Colonic mucosa (tissue), 4 donors: Measurements from ENCODE around the gene HDAC4. TPM values are rescaled to one million over a fixed set of nuclear protein-coding genes. Genes with fewer than 3 reads are reported as not detected.
"Not testable (repeated sequence)": the region's sequence is repeated elsewhere in the genome, so short reads cannot be mapped to it uniquely, and the experiment has no call there.

ENCODE experiments used
- DNase-seq: peaks from one replicate; pipeline ENCODE4 v3.0.0-alpha.2; 2020
- H3K27ac ChIP-seq: fragments of 200-600 bp; one replicate; pipeline ENCODE4 v1.8.0; 2021
- H3K27me3 ChIP-seq: fragments of 200-600 bp; one replicate; pipeline ENCODE4 v1.8.0; 2021
- H3K36me3 ChIP-seq: fragments of 200-600 bp; one replicate; pipeline ENCODE4 v1.8.0; 2021
- H3K4me1 ChIP-seq: fragments of 200-600 bp; one replicate; pipeline ENCODE4 v1.8.0; 2021; ENCODE audit warnings: mild to moderate bottlenecking
- H3K4me3 ChIP-seq: fragments of 200-600 bp; one replicate; pipeline ENCODE4 v1.8.0; 2021
- H3K9ac ChIP-seq, 2 donors: one replicate each; pipeline ENCODE4 v1.7.0; 2013; ENCODE audit warnings: control low read depth in 2 of 2, low read depth in 2 of 2, low read length in 2 of 2
- H3K9me3 ChIP-seq: fragments of 200-600 bp; one replicate; pipeline ENCODE4 v1.8.0; 2021
- intact Hi-C: fragments of 100-400 bp; cut with DNase I; formaldehyde crosslinking; loops from one replicate; pipeline ENCODE4 v1.14.1; 2022
- total RNA-seq, 2 donors: library from RNA; stranded (reverse); fragmentation: NEBNext Ultra II Directional in 1 of 2; extraction: Animal tissue kit (Norgen Biotek cat#: 25700) in 1 of 2; gene quantifications; one replicate each; pipeline ENCODE4 v1.2.1, GENCODE V29; 2021
- TF ChIP-seq, protein P1 (sequence below): fragments of 200-600 bp; IDR thresholded peaks from one replicate; pipeline ENCODE4 v1.8.0; 2022; ENCODE audit warnings: antibody characterized with exemption, mild to moderate bottlenecking
- donor health status: healthy.
- donor health status: DM: no; HTN: no; CAD: no.
- donor health status: DM: no; HTN: no; CAD: no.

HDAC4 gene
- total RNA-seq, 2 donors from 2014 or later, result 35.3 to 46.8 TPM

DNA sequence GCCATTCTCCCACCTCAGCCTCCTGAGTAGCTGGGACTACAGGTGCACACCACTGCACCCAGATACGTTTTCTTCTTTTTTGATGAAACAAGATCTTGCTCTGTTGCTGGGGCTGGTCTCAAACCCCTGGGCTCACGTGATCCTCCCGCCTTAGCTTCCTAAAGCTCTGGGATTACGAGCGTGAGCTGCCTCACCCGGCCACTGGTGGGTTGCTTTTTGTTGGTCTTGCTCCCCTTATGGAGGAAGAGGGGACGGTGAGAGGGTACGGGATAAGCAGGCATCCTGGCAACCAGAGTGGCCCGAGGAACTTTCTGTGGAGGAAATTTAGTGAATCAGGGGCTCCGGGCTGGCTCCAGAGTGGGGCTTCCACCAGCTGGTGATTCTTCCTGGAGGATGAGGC lies 222.3 kb downstream of the HDAC4 start:
- Histone ChIP-seq H3K9me3 (no peaks in the 10 kb centered on the region), H3K36me3 (no peaks in the 10 kb centered on the region), H3K4me3 (no peak overlapping the region), H3K4me1 (no peaks in the 10 kb centered on the region), H3K27me3 (no peaks in the 10 kb centered on the region), H3K9ac (no peak overlapping the region), H3K27ac (no peak overlapping the region)
- intact Hi-C loops, result no loop called here
- TF ChIP-seq, protein P1, sequence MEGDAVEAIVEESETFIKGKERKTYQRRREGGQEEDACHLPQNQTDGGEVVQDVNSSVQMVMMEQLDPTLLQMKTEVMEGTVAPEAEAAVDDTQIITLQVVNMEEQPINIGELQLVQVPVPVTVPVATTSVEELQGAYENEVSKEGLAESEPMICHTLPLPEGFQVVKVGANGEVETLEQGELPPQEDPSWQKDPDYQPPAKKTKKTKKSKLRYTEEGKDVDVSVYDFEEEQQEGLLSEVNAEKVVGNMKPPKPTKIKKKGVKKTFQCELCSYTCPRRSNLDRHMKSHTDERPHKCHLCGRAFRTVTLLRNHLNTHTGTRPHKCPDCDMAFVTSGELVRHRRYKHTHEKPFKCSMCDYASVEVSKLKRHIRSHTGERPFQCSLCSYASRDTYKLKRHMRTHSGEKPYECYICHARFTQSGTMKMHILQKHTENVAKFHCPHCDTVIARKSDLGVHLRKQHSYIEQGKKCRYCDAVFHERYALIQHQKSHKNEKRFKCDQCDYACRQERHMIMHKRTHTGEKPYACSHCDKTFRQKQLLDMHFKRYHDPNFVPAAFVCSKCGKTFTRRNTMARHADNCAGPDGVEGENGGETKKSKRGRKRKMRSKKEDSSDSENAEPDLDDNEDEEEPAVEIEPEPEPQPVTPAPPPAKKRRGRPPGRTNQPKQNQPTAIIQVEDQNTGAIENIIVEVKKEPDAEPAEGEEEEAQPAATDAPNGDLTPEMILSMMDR, result no peak
- no peak for DNase-seq

- no peak for DNase-seq
- TF ChIP-seq, protein P1, result no peak
- H3K9me3 ChIP-seq, result no peaks in the 10 kb centered on the region
- no peak overlapping the region for H3K9ac ChIP-seq
- intact Hi-C loops, result no loop called here
- H3K27me3 ChIP-seq, result no peaks in the 10 kb centered on the region
- H3K4me3 ChIP-seq, result no peak overlapping the region
- H3K36me3 ChIP-seq, result no peaks in the 10 kb centered on the region
- H3K4me1 ChIP-seq, result no peaks in the 10 kb centered on the region
- H3K27ac ChIP-seq, result no peak overlapping the region
Observed at GRCh38 chr2:239177908-239178307, 222.9 kb downstream of the HDAC4 start.

DNA sequence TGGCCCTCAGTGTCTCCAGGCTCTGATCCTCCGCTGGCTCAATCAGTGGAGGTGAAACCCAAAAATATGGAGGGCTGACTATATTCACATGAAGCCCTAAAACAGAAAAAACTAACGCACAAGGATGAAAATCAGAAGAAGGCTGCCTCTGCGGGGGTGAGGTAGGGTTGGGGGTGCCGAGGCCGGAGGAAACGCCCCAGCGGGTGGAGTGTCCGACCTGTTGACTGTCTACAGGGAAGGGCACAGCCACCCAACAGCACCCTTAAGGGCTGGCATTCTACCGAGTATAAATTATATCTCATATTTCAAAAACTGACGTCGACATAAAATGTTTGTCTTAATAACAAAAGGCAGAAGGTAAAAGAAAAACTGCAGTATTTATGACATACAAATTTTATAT lies 223.5 kb downstream of the HDAC4 start:
- Histone ChIP-seq H3K9me3 (no peaks in the 10 kb centered on the region), H3K36me3 (no peaks in the 10 kb centered on the region), H3K4me1 (no peaks in the 10 kb centered on the region), H3K9ac (no peak overlapping the region), H3K27ac (no peak overlapping the region), H3K27me3 (no peaks in the 10 kb centered on the region), H3K4me3 (no peak overlapping the region)
- DNase-seq, result no peak
- intact Hi-C loops, result no loop called here
- TF ChIP-seq, protein P1, result no peak

- H3K27me3 ChIP-seq, H3K27ac ChIP-seq, DNase-seq, H3K4me1 ChIP-seq, intact Hi-C loops, H3K36me3 ChIP-seq, H3K9ac ChIP-seq, H3K9me3 ChIP-seq, H3K4me3 ChIP-seq: not testable (repeated sequence)
Observed at GRCh38 chr2:239176138-239176803, 224.5 kb downstream of the HDAC4 start.

DNA sequence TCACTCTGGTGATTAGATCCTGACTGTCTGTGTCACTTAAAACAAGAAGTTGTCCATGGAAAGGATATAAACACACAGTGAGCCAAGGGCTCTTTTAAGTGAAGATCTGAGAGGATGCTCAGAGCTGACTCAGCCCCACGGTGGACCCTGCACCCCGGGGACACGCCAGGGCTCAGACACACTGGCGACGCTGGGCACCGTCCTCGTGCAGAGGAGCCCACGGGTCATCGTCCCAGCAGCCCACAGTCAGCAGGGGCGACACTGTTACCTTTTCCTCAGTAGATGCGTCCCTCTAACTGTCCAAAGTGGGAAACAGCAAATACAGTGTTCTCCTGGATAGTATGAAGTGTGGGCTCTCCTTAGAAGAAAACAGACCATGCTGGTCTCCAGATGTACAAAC lies 225.6 kb downstream of the HDAC4 start:
- Histone ChIP-seq H3K9me3 (no peaks in the 10 kb centered on the region), H3K27me3 (no peaks in the 10 kb centered on the region), H3K9ac (no peak overlapping the region), H3K27ac (no peak overlapping the region), H3K4me3 (no peak overlapping the region), H3K4me1 (no peaks in the 10 kb centered on the region), H3K36me3 (no peaks in the 10 kb centered on the region)
- TF ChIP-seq, protein P1, result no peak
- intact Hi-C loops, result no loop called here
- DNase-seq, result no peak

DNA sequence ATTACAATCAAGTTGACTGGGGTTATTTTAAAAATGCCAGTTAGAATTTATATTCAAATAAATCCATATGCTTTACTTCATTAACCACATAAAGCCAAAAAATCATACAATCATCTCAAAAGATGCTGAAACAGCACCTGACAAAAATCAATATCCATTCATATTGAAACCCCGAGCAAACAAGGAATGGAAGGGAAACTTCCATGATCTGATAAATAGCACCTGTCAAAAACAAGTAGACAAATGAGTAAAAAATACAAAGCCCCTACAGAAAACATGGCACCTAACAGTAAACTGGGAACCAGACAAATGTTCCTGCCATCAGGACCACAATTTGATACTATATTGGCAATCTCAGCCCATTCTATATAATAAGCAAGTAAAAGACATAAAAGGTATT lies 227.5 kb downstream of the HDAC4 start:
- Histone ChIP-seq H3K27me3 (no peaks in the 10 kb centered on the region), H3K36me3 (no peaks in the 10 kb centered on the region), H3K9me3 (no peaks in the 10 kb centered on the region), H3K27ac (no peak overlapping the region), H3K4me1 (no peaks in the 10 kb centered on the region), H3K4me3 (no peak overlapping the region), H3K9ac (no peak overlapping the region)
- DNase-seq, result no peak
- TF ChIP-seq, protein P1, result no peak
- intact Hi-C loops, result no loop called here
